ENCODE measurements around the gene CNTNAP2. TPM values are rescaled to one million over a fixed set of nuclear protein-coding genes. Genes with fewer than 3 reads are reported as not detected.

CNTNAP2 gene
- total RNA-seq, 1 experiment from 2014 or later, result 0.03 TPM

DNA sequence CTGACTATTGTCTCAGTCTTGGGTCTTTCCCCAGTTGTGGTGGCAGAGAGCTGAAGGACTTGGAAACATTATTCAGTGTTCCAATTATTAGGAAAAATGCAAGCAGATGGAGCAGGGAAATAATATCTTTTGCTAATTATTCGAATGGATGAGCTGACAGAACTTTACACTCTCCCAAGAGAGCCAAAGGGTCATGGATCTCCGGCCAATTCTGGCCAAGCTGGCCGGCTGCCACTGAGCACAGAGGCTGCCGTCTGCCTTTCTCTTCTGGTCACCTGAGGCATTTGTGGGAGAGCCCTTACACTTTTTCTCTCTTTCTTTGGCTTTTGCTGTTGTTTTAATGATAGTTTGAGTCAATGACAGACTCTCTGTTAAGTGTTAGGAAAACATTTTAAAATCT lies 22.2 kb upstream of the CNTNAP2 start:
- H3K4me1 ChIP-seq (ENCODE audit: control insufficient read depth, insufficient read depth, low read length), result no peaks in the 10 kb centered on the region
- TF ChIP-seq TCF7L2 (IDR thresholded peaks at IDR 0.05; ENCODE audit: low read depth, low read length) (no peak), POLR2AphosphoS5 (IDR thresholded peaks at IDR 0.05; ENCODE audit: low read depth, low read length) (no peak), SIN3A (IDR thresholded peaks at IDR 0.05; ENCODE audit: borderline replicate concordance, insufficient read depth, low read depth, low read length) (no peak)
- TF ChIP-seq, protein P1, sequence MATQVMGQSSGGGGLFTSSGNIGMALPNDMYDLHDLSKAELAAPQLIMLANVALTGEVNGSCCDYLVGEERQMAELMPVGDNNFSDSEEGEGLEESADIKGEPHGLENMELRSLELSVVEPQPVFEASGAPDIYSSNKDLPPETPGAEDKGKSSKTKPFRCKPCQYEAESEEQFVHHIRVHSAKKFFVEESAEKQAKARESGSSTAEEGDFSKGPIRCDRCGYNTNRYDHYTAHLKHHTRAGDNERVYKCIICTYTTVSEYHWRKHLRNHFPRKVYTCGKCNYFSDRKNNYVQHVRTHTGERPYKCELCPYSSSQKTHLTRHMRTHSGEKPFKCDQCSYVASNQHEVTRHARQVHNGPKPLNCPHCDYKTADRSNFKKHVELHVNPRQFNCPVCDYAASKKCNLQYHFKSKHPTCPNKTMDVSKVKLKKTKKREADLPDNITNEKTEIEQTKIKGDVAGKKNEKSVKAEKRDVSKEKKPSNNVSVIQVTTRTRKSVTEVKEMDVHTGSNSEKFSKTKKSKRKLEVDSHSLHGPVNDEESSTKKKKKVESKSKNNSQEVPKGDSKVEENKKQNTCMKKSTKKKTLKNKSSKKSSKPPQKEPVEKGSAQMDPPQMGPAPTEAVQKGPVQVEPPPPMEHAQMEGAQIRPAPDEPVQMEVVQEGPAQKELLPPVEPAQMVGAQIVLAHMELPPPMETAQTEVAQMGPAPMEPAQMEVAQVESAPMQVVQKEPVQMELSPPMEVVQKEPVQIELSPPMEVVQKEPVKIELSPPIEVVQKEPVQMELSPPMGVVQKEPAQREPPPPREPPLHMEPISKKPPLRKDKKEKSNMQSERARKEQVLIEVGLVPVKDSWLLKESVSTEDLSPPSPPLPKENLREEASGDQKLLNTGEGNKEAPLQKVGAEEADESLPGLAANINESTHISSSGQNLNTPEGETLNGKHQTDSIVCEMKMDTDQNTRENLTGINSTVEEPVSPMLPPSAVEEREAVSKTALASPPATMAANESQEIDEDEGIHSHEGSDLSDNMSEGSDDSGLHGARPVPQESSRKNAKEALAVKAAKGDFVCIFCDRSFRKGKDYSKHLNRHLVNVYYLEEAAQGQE (IDR thresholded peaks at IDR 0.05; ENCODE audit: insufficient read depth in 1 of 2, low read depth in 2 of 2, low read length in 1 of 2), result no peak
- TF ChIP-seq, protein P2, sequence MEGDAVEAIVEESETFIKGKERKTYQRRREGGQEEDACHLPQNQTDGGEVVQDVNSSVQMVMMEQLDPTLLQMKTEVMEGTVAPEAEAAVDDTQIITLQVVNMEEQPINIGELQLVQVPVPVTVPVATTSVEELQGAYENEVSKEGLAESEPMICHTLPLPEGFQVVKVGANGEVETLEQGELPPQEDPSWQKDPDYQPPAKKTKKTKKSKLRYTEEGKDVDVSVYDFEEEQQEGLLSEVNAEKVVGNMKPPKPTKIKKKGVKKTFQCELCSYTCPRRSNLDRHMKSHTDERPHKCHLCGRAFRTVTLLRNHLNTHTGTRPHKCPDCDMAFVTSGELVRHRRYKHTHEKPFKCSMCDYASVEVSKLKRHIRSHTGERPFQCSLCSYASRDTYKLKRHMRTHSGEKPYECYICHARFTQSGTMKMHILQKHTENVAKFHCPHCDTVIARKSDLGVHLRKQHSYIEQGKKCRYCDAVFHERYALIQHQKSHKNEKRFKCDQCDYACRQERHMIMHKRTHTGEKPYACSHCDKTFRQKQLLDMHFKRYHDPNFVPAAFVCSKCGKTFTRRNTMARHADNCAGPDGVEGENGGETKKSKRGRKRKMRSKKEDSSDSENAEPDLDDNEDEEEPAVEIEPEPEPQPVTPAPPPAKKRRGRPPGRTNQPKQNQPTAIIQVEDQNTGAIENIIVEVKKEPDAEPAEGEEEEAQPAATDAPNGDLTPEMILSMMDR (IDR thresholded peaks at IDR 0.05), result no peak
- no peak for DNase-seq (ENCODE audit: low read depth, low spot score)
- ChIA-PET CTCF (no interaction called here), POLR2A (no interaction called here)
- no peaks in the 10 kb centered on the region for H3K9me3 ChIP-seq (ENCODE audit: control insufficient read depth, insufficient read depth, low read depth, low read length)
- no peaks in the 10 kb centered on the region for H3K27me3 ChIP-seq (ENCODE audit: control insufficient read depth, insufficient read depth, low read length)
- H3K4me3 ChIP-seq (ENCODE audit: low read depth in 2 of 2, low read length in 2 of 2), result no peak overlapping the region
- no peaks in the 10 kb centered on the region for H3K36me3 ChIP-seq (ENCODE audit: control insufficient read depth, insufficient read depth, low read length)
- intact Hi-C loops (cut with micrococcal nuclease; ENCODE audit: unreplicated experiment) (loop anchor here (10.0 kb wide), 1 partner anchor 1060 kb away; no protein-coding TSS in a partner anchor), in situ Hi-C loops (cut with HindIII; ENCODE audit: low pct_unique_long_range_greater_than_20kb, low sequenced_read_pairs) (no loop called here)
- H3K27ac ChIP-seq (ENCODE audit: low read length), result no peak overlapping the region
- BruUV-seq (replicated peaks), result no TSS peak
- no peak for ATAC-seq

DNA sequence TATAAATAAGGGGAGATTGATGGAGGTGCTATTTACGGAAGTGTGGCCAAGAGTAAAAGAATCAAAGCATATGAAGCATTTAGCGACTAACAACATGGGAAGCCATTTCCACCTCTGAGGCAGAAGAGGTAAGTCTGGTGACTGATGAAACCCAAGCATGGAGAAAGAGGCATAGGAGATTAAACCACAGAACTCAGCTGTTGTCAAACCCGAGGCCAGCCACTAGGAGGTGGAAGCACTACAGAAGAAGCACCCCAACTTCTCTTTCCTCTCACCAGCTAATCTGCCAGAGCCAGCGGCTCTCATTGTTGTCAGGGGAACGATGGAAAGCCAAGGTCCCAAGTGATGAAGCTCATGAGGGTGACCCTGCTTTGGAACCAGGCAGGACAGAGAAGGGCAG lies 19.6 kb upstream of the CNTNAP2 start:
- no peak overlapping the region for H3K27ac ChIP-seq (ENCODE audit: low read length)
- DNase-seq (ENCODE audit: low read depth, low spot score), result no peak
- intact Hi-C loops (cut with micrococcal nuclease; ENCODE audit: unreplicated experiment), result loop anchor here (10.0 kb wide), 1 partner anchor 1062 kb away; no protein-coding TSS in a partner anchor
- H3K9me3 ChIP-seq (ENCODE audit: control insufficient read depth, insufficient read depth, low read depth, low read length), result no peaks in the 10 kb centered on the region
- H3K27me3 ChIP-seq (ENCODE audit: control insufficient read depth, insufficient read depth, low read length), result no peaks in the 10 kb centered on the region
- H3K4me3 ChIP-seq (ENCODE audit: low read depth in 2 of 2, low read length in 2 of 2), result no peak overlapping the region
- BruUV-seq (replicated peaks), result no TSS peak
- no peaks in the 10 kb centered on the region for H3K4me1 ChIP-seq (ENCODE audit: control insufficient read depth, insufficient read depth, low read length)
- no peaks in the 10 kb centered on the region for H3K36me3 ChIP-seq (ENCODE audit: control insufficient read depth, insufficient read depth, low read length)
- ATAC-seq, result no peak
- in situ Hi-C loops (cut with HindIII; ENCODE audit: low pct_unique_long_range_greater_than_20kb, low sequenced_read_pairs), result no loop called here
- TF ChIP-seq TCF7L2 (IDR thresholded peaks at IDR 0.05; ENCODE audit: low read depth, low read length), result no peak
- TF ChIP-seq, protein P2 (IDR thresholded peaks at IDR 0.05), result no peak
- no peak for TF ChIP-seq POLR2AphosphoS5 (IDR thresholded peaks at IDR 0.05; ENCODE audit: low read depth, low read length)
- TF ChIP-seq, protein P1 (IDR thresholded peaks at IDR 0.05; ENCODE audit: insufficient read depth in 1 of 2, low read depth in 2 of 2, low read length in 1 of 2), result no peak
- no peak for TF ChIP-seq SIN3A (IDR thresholded peaks at IDR 0.05; ENCODE audit: borderline replicate concordance, insufficient read depth, low read depth, low read length)
- ChIA-PET POLR2A (no interaction called here), CTCF (no interaction called here)
